Measurements from ENCODE around the gene ZFP91. TPM values are rescaled to one million over a fixed set of nuclear protein-coding genes. Genes with fewer than 3 reads are reported as not detected.

ZFP91 gene
- total RNA-seq, 4 donors from 2014 or later = 64.9 to 94.8 (median 89.7) TPM

DNA sequence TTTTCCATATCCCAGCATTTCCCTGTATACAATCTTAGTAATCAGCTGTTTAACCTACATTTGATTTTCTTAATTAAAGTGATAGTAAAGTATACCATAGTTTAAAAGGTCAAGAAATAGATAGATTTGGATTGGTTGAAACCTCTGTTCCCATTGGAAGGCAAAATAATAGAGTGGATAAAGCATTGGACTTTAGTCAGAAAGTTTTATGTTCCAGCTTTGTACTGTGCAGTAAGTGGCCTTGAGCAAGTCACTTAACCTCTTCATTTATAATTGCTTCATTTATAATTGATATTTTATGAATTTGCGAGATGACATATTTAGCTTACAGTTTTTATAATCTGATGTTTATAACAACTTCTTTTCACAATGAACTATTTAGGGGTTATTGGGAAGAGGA is 3.6 kb downstream of the ZFP91 start:
- Histone ChIP-seq H3K9me3 (no peaks in the 10 kb centered on the region), H3K27me3 (no peaks in the 10 kb centered on the region), H3K36me3 (no peaks in the 10 kb centered on the region), H3K4me3 (no peak overlapping the region), H3K27ac (no peak overlapping the region), H3K4me1 (peaks cover 0 to 67% (median 16%) of the 10 kb centered on the region in 3 donors)
- ATAC-seq = no peak
- WGBS, 2 donors (ENCODE audit: low coverage in 1 of 2) = 95 to 100% methylated on average over 1 of the region's 1 CpG
- TF ChIP-seq POLR2A (IDR thresholded peaks at IDR 0.05) (no peak), EP300 (IDR thresholded peaks at IDR 0.05) (no peak), POLR2AphosphoS5 (IDR thresholded peaks at IDR 0.05) (no peak)
- TF ChIP-seq, protein P1, sequence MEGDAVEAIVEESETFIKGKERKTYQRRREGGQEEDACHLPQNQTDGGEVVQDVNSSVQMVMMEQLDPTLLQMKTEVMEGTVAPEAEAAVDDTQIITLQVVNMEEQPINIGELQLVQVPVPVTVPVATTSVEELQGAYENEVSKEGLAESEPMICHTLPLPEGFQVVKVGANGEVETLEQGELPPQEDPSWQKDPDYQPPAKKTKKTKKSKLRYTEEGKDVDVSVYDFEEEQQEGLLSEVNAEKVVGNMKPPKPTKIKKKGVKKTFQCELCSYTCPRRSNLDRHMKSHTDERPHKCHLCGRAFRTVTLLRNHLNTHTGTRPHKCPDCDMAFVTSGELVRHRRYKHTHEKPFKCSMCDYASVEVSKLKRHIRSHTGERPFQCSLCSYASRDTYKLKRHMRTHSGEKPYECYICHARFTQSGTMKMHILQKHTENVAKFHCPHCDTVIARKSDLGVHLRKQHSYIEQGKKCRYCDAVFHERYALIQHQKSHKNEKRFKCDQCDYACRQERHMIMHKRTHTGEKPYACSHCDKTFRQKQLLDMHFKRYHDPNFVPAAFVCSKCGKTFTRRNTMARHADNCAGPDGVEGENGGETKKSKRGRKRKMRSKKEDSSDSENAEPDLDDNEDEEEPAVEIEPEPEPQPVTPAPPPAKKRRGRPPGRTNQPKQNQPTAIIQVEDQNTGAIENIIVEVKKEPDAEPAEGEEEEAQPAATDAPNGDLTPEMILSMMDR (IDR thresholded peaks at IDR 0.05) = no peak

DNA sequence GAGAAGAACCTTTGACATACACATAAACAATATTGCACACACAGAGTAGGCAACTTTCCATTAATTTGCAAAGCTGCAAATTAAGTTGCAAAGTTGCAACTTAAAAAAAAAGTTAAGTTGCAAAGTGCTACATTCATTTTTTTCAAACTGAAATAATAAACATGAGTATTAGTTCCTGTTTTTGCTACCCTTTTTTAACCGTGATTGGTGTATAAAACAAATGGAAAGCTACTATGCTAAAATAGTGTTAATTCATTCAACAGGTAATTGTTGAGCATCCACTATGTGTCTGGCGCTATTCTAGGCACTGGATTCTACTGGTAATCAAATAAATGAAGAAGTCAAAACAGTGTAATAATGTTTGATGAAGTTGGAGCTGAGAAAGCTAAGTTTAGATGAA is 8.1 kb downstream of the ZFP91 start:
- Histone ChIP-seq H3K9me3 (no peaks in the 10 kb centered on the region), H3K36me3 (no peaks in the 10 kb centered on the region), H3K27me3 (no peaks in the 10 kb centered on the region), H3K4me1 (peaks cover 0 to 62% (median 8%) of the 10 kb centered on the region in 3 donors), H3K27ac (no peak overlapping the region), H3K4me3 (no peak overlapping the region)
- no peak for TF ChIP-seq EP300 (IDR thresholded peaks at IDR 0.05)
- TF ChIP-seq, protein P1 (IDR thresholded peaks at IDR 0.05) = no peak
- no peak for TF ChIP-seq POLR2AphosphoS5 (IDR thresholded peaks at IDR 0.05)
- TF ChIP-seq POLR2A (IDR thresholded peaks at IDR 0.05) = no peak
- WGBS, 2 donors (ENCODE audit: low coverage in 1 of 2) = 83 to 87% methylated on average over 2 of the region's 2 CpGs
- no peak for ATAC-seq

DNA sequence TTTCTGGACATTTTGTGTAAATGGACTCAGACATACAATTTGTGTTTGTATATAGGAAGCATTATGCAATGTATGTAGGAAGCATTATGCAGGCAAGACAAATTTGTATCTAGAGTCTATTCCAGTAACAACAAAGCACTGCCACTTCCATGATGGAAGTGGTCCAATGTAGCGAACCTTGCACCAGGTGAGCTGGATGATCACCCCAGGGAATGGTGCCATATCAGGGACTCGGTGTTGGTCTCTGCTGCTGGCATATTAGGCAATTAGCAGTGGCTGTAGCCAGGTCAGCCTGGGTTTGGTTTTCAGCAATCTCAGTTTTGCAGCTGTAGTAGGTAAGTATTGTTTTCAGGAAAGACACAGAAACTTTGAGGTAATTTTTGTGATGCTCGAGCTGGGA is 12.8 kb downstream of the ZFP91 start:
- H3K27me3 ChIP-seq = no peaks in the 10 kb centered on the region
- H3K36me3 ChIP-seq = no peaks in the 10 kb centered on the region
- no peak for ATAC-seq
- H3K9me3 ChIP-seq = no peaks in the 10 kb centered on the region
- H3K4me3 ChIP-seq = no peak overlapping the region
- H3K4me1 ChIP-seq = peaks cover 0 to 39% (median 0%) of the 10 kb centered on the region in 3 donors
- TF ChIP-seq POLR2AphosphoS5 (IDR thresholded peaks at IDR 0.05) (no peak), POLR2A (IDR thresholded peaks at IDR 0.05) (no peak), EP300 (IDR thresholded peaks at IDR 0.05) (no peak)
- 77 to 100% methylated on average over 1 to 2 of the region's 3 CpGs for WGBS, 2 donors (ENCODE audit: low coverage in 1 of 2)
- H3K27ac ChIP-seq = no peak overlapping the region

DNA sequence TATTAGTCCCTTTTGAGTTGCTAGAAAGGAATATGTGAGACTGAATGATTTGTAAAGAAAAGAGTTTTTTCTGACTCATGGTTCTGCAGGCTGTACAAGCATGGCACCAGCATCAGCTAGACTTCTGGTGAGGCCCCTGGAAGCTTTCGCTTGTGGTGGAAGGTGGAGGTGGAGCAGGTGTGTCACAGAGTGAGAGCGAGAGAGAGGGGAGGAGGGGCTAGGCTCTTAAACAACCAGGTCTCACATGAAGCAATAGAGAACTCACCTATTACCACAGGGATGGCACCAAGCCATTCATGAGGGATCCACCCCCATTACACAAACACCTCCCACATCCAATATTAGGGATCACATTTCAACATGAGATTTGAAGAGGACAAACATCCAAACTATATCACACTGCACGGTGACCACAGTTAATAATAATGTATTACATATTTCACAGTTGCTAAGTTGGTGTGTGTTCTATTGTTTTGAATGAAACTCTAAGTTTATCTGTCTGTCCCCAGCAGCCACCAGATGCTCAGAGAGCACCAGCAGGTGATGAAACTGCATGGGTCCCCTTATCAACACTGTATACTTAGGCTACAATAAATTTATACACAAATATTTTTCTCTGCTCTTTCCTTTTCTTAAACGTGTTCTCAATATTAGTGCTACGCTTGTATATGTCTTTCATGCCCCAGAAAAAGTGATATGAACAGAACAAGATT is 14.1 kb downstream of the ZFP91 start:
- H3K4me3 ChIP-seq = no peak overlapping the region
- 72 to 85% methylated on average over 5 of the region's 5 CpGs for WGBS, 2 donors (ENCODE audit: low coverage in 1 of 2)

DNA sequence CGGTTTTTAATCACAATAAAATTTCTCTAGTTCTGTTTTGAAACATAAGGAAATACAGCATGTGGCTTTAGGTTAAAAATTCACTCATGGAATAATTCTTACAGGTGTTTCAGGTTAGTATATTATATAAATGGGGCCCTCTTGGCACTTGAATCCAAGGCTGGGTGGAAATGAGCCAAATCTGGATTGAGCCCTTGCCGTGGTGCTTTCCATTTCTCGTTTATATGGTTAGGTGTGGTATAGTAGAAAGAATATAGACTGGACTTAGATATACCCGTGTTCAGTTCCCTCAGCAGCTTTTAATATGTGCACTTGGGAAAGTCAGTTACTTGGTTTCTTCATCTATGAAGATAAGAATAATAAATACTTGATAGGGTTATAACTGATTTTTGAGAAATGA is 16.0 kb downstream of the ZFP91 start:
- Histone ChIP-seq H3K36me3 (no peaks in the 10 kb centered on the region), H3K9me3 (no peaks in the 10 kb centered on the region), H3K27me3 (no peaks in the 10 kb centered on the region), H3K27ac (no peak overlapping the region), H3K4me1 (peaks cover 0 to 24% (median 0%) of the 10 kb centered on the region in 3 donors), H3K4me3 (no peak overlapping the region)
- ATAC-seq = no peak
- 71 to 84% methylated on average over 4 of the region's 4 CpGs for WGBS, 2 donors (ENCODE audit: low coverage in 1 of 2)
- TF ChIP-seq EP300 (IDR thresholded peaks at IDR 0.05) (no peak), POLR2AphosphoS5 (IDR thresholded peaks at IDR 0.05) (no peak), POLR2A (IDR thresholded peaks at IDR 0.05) (no peak)
- TF ChIP-seq, protein P1 (IDR thresholded peaks at IDR 0.05) = no peak

More for the DNA sequence above, 14.1 kb downstream of the ZFP91 start:
- no peaks in the 10 kb centered on the region for H3K9me3 ChIP-seq
- peaks cover 0 to 31% (median 0%) of the 10 kb centered on the region in 3 donors for H3K4me1 ChIP-seq
- H3K27ac ChIP-seq = no peak overlapping the region
- TF ChIP-seq EP300 (IDR thresholded peaks at IDR 0.05) (no peak), POLR2AphosphoS5 (IDR thresholded peaks at IDR 0.05) (no peak)
- TF ChIP-seq, protein P1 (IDR thresholded peaks at IDR 0.05) = no peak
- H3K27me3 ChIP-seq = no peaks in the 10 kb centered on the region
- no peak for ATAC-seq
- no peaks in the 10 kb centered on the region for H3K36me3 ChIP-seq
